Tibial nerve (tissue), 3 donors: ENCODE data around the gene DBH.

Experiments
- CTCF ChIP-seq, 5 experiments: fragments of 200-600 bp in 3 of 5; fragments of 450-650 bp in 2 of 5; sonication (generic) in 3 of 5; IDR thresholded peaks; one replicate each; pipeline ENCODE4 v1.5.1; 2016 to 2019; ENCODE audit warnings: antibody characterized with exemption in 5 of 5, mild to moderate bottlenecking in 3 of 5, moderate library complexity in 2 of 5
- POLR2A ChIP-seq, 2 donors: fragments of 450-650 bp; IDR thresholded peaks; one replicate each; pipeline ENCODE4 v1.6.1; 2017; ENCODE audit warnings: antibody characterized with exemption in 2 of 2, mild to moderate bottlenecking in 2 of 2, moderate library complexity in 2 of 2

- TF ChIP-seq CTCF (IDR thresholded peaks at IDR 0.05) (no peak), POLR2A (IDR thresholded peaks at IDR 0.05) (no peak)
These were observed 21.5 kb upstream of the DBH start for GRCh38 chr9:133614678-133615077.
